Osteocyte (in vitro differentiated cells): ENCODE data around the gene NKAIN4. TPM values are rescaled to one million over a fixed set of nuclear protein-coding genes. Genes with fewer than 3 reads are reported as not detected.

Experiments used
- DNase-seq: peaks from one replicate; pipeline ENCODE4 v3.0.0; 2021; ENCODE audit warnings: mixed read lengths; ENCODE audit not compliant: unreplicated experiment; ENCODE audit errors: extremely low spot score
- H3K27ac Mint-ChIP-seq: one replicate; pipeline ENCODE4 v1.8.0; 2021; ENCODE audit warnings: mild to moderate bottlenecking, mixed read lengths; ENCODE audit not compliant: unreplicated experiment
- H3K27me3 Mint-ChIP-seq: one replicate; pipeline ENCODE4 v1.8.0; 2021; ENCODE audit warnings: mixed read lengths; ENCODE audit not compliant: unreplicated experiment
- H3K36me3 Mint-ChIP-seq: one replicate; pipeline ENCODE4 v1.8.0; 2021; ENCODE audit warnings: mixed read lengths; ENCODE audit not compliant: unreplicated experiment
- H3K4me1 Mint-ChIP-seq: one replicate; pipeline ENCODE4 v1.8.0; 2021; ENCODE audit warnings: mixed read lengths; ENCODE audit not compliant: unreplicated experiment
- H3K4me3 Mint-ChIP-seq: one replicate; pipeline ENCODE4 v1.8.0; 2021; ENCODE audit warnings: mild to moderate bottlenecking, moderate library complexity, mixed read lengths; ENCODE audit not compliant: unreplicated experiment
- H3K9me3 Mint-ChIP-seq: one replicate; pipeline ENCODE4 v1.8.0; 2021; ENCODE audit warnings: mixed read lengths; ENCODE audit not compliant: unreplicated experiment
- total RNA-seq: library from RNA; stranded (reverse); gene quantifications from 2 replicates; pipeline ENCODE4 v1.2.1, GENCODE V29; 2021
- TF ChIP-seq, protein P1 (sequence below): fragments of 200-600 bp; sonication (generic); IDR thresholded peaks from 2 replicates; pipeline ENCODE4 v1.5.0; 2021; ENCODE audit warnings: antibody characterized with exemption, mild to moderate bottlenecking, moderate library complexity

Gene NKAIN4
- total RNA-seq, 1 donor from 2014 or later, result 0.62 TPM

GRCh38 chr20:63220696-63221399, 33.4 kb downstream of the NKAIN4 start:
- Mint-ChIP-seq H3K27ac (no peak overlapping the region), H3K9me3 (no peaks in the 10 kb centered on the region), H3K36me3 (no peaks in the 10 kb centered on the region), H3K4me1 (peaks cover 29% of the 10 kb centered on the region), H3K4me3 (no peak overlapping the region), H3K27me3 (peaks cover 9% of the 10 kb centered on the region)
- TF ChIP-seq, protein P1, sequence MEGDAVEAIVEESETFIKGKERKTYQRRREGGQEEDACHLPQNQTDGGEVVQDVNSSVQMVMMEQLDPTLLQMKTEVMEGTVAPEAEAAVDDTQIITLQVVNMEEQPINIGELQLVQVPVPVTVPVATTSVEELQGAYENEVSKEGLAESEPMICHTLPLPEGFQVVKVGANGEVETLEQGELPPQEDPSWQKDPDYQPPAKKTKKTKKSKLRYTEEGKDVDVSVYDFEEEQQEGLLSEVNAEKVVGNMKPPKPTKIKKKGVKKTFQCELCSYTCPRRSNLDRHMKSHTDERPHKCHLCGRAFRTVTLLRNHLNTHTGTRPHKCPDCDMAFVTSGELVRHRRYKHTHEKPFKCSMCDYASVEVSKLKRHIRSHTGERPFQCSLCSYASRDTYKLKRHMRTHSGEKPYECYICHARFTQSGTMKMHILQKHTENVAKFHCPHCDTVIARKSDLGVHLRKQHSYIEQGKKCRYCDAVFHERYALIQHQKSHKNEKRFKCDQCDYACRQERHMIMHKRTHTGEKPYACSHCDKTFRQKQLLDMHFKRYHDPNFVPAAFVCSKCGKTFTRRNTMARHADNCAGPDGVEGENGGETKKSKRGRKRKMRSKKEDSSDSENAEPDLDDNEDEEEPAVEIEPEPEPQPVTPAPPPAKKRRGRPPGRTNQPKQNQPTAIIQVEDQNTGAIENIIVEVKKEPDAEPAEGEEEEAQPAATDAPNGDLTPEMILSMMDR, result no peak
- DNase-seq, result no peak

GRCh38 chr20:63219866-63220521, 34.3 kb downstream of the NKAIN4 start:
- H3K4me3 Mint-ChIP-seq, result no peak overlapping the region
- no peaks in the 10 kb centered on the region for H3K36me3 Mint-ChIP-seq
- TF ChIP-seq, protein P1, result no peak
- no peak for DNase-seq
- H3K27me3 Mint-ChIP-seq, result peaks cover 9% of the 10 kb centered on the region
- H3K9me3 Mint-ChIP-seq, result no peaks in the 10 kb centered on the region
- H3K27ac Mint-ChIP-seq, result no peak overlapping the region
- H3K4me1 Mint-ChIP-seq, result peaks cover 28% of the 10 kb centered on the region

GRCh38 chr20:63219447-63219821, 34.8 kb downstream of the NKAIN4 start:
- Mint-ChIP-seq H3K27me3 (peaks cover 9% of the 10 kb centered on the region), H3K27ac (no peak overlapping the region), H3K4me3 (no peak overlapping the region), H3K4me1 (peaks cover 28% of the 10 kb centered on the region), H3K36me3 (peaks cover 1% of the 10 kb centered on the region), H3K9me3 (no peaks in the 10 kb centered on the region)
- DNase-seq, result no peak
- TF ChIP-seq, protein P1, result no peak

DNA sequence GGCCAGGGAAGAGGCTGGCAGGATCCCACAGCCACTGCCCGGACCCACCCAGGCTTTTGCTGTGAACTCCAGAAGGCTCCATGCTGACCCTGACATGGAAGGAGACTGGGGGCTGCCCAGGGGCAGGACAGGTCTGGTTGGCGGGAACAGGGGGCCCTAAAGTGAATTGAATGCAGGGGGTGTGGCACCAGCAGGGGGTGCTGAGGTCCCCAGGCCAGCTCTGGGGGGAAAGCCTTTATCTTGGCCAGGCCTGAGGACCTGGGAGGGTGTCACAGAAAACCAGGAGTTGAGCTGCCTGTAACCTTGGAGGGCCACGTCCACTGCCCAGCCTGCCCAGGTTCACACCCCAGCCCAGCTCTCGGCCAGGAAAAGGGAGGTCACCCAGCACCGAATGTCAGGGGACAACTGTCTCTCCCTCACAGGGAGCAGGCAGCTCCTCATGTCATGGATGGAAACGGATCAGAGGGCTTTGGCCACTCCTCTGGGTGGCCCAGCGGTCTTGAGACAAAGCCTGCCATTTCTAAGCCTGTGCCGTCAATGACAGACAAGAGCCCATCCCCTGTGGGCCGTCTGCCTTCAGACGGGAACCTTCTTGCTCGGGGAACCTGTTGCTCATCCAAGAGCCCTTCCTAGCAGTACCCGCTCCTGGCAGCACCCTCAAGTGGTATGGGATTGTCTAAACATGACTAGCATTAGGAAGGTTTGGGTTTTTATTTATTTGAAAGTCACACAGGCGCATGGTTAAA, 35.4 kb downstream of the NKAIN4 start:
- DNase-seq, result no peak
- Mint-ChIP-seq H3K9me3 (no peaks in the 10 kb centered on the region), H3K27me3 (peaks cover 9% of the 10 kb centered on the region), H3K36me3 (peaks cover 7% of the 10 kb centered on the region), H3K27ac (no peak overlapping the region), H3K4me1 (peaks cover 28% of the 10 kb centered on the region), H3K4me3 (no peak overlapping the region)
- TF ChIP-seq, protein P1, result no peak

DNA sequence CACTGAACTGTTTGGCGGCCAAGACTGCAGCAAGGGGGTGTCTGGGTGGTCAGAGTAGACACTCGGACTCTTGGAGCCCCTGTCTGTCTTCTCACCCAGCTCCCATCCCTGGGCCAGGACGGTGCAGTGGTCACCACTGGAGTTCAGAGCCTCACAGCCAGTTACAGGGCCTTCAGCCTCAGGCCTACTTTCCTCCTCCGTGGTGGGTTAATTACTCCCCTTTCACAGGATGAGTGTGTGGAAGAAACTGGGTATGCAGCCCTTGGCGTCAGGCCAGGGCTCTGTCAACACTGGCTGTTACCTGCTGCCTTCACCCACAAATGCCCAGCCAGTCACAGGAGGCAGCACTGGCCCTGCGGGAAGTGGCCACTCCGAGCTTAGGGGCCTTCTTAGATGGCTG, 36.6 kb downstream of the NKAIN4 start:
- H3K4me1 Mint-ChIP-seq, result peaks cover 29% of the 10 kb centered on the region
- H3K36me3 Mint-ChIP-seq, result peaks cover 14% of the 10 kb centered on the region
- TF ChIP-seq, protein P1, result no peak

More for the DNA sequence above, 36.6 kb downstream of the NKAIN4 start:
- DNase-seq, result no peak
- Mint-ChIP-seq H3K27me3 (peaks cover 9% of the 10 kb centered on the region), H3K4me3 (no peak overlapping the region), H3K27ac (no peak overlapping the region), H3K9me3 (no peaks in the 10 kb centered on the region)
